ENCODE data around the gene RAD9A.

DNA sequence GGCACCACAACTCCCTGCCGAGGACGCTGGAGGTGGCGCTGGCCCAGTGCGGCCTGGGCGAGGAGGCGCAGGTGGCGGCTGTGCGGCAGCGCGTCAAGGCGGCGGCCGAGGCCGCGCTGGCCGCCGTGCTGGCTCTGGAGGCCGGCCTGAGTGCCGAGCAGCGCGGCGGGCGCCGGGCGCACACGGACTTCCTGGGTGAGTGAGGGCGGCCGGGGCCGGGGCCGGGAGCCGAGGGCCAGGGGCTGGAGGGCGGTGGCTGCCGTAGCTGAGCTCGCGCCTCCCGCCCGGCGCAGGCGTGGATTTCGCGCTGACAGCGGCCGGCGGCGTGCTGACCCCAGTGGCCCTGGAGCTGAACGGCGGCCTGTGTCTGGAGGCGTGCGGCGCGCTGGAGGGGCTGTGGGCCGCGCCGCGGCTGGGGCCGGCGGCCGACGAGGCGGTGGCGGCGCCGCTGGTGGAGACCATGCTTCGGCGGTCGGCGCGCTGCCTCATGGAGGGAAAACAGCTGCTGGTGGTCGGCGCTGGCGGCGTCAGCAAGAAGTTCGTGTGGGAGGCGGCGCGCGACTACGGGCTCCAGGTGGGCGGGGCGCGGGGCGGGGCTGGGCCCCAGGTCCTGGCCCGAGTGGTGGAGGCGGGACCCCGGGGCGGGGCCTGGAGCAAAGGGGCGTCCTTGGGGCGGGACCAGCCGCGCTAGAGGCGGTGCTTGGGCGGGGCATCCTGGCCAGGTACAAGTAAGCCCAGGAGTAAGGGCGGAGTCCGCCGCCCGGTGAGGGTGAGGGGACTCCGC, 29.1 kb downstream of the RAD9A start:
- TF ChIP-seq, protein P1, sequence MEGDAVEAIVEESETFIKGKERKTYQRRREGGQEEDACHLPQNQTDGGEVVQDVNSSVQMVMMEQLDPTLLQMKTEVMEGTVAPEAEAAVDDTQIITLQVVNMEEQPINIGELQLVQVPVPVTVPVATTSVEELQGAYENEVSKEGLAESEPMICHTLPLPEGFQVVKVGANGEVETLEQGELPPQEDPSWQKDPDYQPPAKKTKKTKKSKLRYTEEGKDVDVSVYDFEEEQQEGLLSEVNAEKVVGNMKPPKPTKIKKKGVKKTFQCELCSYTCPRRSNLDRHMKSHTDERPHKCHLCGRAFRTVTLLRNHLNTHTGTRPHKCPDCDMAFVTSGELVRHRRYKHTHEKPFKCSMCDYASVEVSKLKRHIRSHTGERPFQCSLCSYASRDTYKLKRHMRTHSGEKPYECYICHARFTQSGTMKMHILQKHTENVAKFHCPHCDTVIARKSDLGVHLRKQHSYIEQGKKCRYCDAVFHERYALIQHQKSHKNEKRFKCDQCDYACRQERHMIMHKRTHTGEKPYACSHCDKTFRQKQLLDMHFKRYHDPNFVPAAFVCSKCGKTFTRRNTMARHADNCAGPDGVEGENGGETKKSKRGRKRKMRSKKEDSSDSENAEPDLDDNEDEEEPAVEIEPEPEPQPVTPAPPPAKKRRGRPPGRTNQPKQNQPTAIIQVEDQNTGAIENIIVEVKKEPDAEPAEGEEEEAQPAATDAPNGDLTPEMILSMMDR (IDR thresholded peaks at IDR 0.05; ENCODE audit: low read length), result no peak
- no peak for TF ChIP-seq EZH2phosphoT487 (IDR thresholded peaks at IDR 0.05; ENCODE audit: low read length)
